ENCODE measurements around the gene STK11.

STK11 gene

GRCh38 chr19:1253514-1254080 is 48.0 kb downstream of the STK11 start:
- H3K4me1 ChIP-seq (ENCODE audit: control insufficient read depth, insufficient read depth, low read length), result peaks cover 5% of the 10 kb centered on the region; the same call in 1 of the 2 replicates
- no peaks in the 10 kb centered on the region for H3K27me3 ChIP-seq (ENCODE audit: control insufficient read depth, insufficient read depth, low read length)
- no peaks in the 10 kb centered on the region for H3K9me3 ChIP-seq (ENCODE audit: control insufficient read depth, insufficient read depth, low read length)
- no CpG with 5 or more reads among the region's 23 CpGs for WGBS (ENCODE audit: insufficient coverage, insufficient read length)
- peaks cover 47% of the 10 kb centered on the region for H3K36me3 ChIP-seq (ENCODE audit: control insufficient read depth, insufficient read depth, low read length)
- no peak overlapping the region for H3K27ac ChIP-seq (ENCODE audit: low read length)
- no peak overlapping the region for H3K4me3 ChIP-seq (ENCODE audit: low read length)
- no peak for DNase-seq (ENCODE audit: low read depth, low spot score)

- no peak for DNase-seq (ENCODE audit: low read depth, low spot score)
- peaks cover 47% of the 10 kb centered on the region for H3K36me3 ChIP-seq (ENCODE audit: control insufficient read depth, insufficient read depth, low read length)
- no peak overlapping the region for H3K27ac ChIP-seq (ENCODE audit: low read length)
- no peak overlapping the region for H3K4me3 ChIP-seq (ENCODE audit: low read length)
- WGBS (ENCODE audit: insufficient coverage, insufficient read length), result no CpG with 5 or more reads among the region's 37 CpGs
- peaks cover 5% of the 10 kb centered on the region; the same call in 1 of the 2 replicates for H3K4me1 ChIP-seq (ENCODE audit: control insufficient read depth, insufficient read depth, low read length)
- H3K27me3 ChIP-seq (ENCODE audit: control insufficient read depth, insufficient read depth, low read length), result no peaks in the 10 kb centered on the region
- no peaks in the 10 kb centered on the region for H3K9me3 ChIP-seq (ENCODE audit: control insufficient read depth, insufficient read depth, low read length)
Observed at GRCh38 chr19:1254081-1254527, 48.5 kb downstream of the STK11 start.

- no peaks in the 10 kb centered on the region for H3K9me3 ChIP-seq (ENCODE audit: control insufficient read depth, insufficient read depth, low read length)
- WGBS (ENCODE audit: insufficient coverage, insufficient read length), result no CpG with 5 or more reads among the region's 20 CpGs
- no peak overlapping the region for H3K27ac ChIP-seq (ENCODE audit: low read length)
- DNase-seq (ENCODE audit: low read depth, low spot score), result no peak
- H3K4me1 ChIP-seq (ENCODE audit: control insufficient read depth, insufficient read depth, low read length), result peaks cover 5% of the 10 kb centered on the region
- H3K36me3 ChIP-seq (ENCODE audit: control insufficient read depth, insufficient read depth, low read length), result peaks cover 47% of the 10 kb centered on the region
- H3K4me3 ChIP-seq (ENCODE audit: low read length), result no peak overlapping the region
- no peaks in the 10 kb centered on the region for H3K27me3 ChIP-seq (ENCODE audit: control insufficient read depth, insufficient read depth, low read length)
Observed at GRCh38 chr19:1254530-1255185, 49.1 kb downstream of the STK11 start.

GRCh38 chr19:1255186-1256161 is 49.9 kb downstream of the STK11 start:
- WGBS (ENCODE audit: insufficient coverage, insufficient read length), result no CpG with 5 or more reads among the region's 52 CpGs
- no peak overlapping the region for H3K4me3 ChIP-seq (ENCODE audit: low read length)
- no peaks in the 10 kb centered on the region for H3K27me3 ChIP-seq (ENCODE audit: control insufficient read depth, insufficient read depth, low read length)
- peaks cover 43% of the 10 kb centered on the region for H3K36me3 ChIP-seq (ENCODE audit: control insufficient read depth, insufficient read depth, low read length)
- no peak for DNase-seq (ENCODE audit: low read depth, low spot score)
- H3K4me1 ChIP-seq (ENCODE audit: control insufficient read depth, insufficient read depth, low read length), result peaks cover 12% of the 10 kb centered on the region
- H3K27ac ChIP-seq (ENCODE audit: low read length), result no peak overlapping the region
- H3K9me3 ChIP-seq (ENCODE audit: control insufficient read depth, insufficient read depth, low read length), result no peaks in the 10 kb centered on the region

- Histone ChIP-seq H3K9me3 (ENCODE audit: control insufficient read depth, insufficient read depth, low read length) (no peaks in the 10 kb centered on the region), H3K4me1 (ENCODE audit: control insufficient read depth, insufficient read depth, low read length) (peaks cover 14% of the 10 kb centered on the region), H3K27me3 (ENCODE audit: control insufficient read depth, insufficient read depth, low read length) (no peaks in the 10 kb centered on the region), H3K27ac (ENCODE audit: low read length) (no peak overlapping the region), H3K36me3 (ENCODE audit: control insufficient read depth, insufficient read depth, low read length) (peaks cover 37% of the 10 kb centered on the region), H3K4me3 (ENCODE audit: low read length) (no peak overlapping the region)
- DNase-seq (ENCODE audit: low read depth, low spot score), result no peak
- WGBS (ENCODE audit: insufficient coverage, insufficient read length), result no CpG with 5 or more reads among the region's 46 CpGs
Observed at GRCh38 chr19:1256646-1257474, 51.3 kb downstream of the STK11 start.

GRCh38 chr19:1257475-1258162 is 52.0 kb downstream of the STK11 start:
- peaks cover 34% of the 10 kb centered on the region for H3K36me3 ChIP-seq (ENCODE audit: control insufficient read depth, insufficient read depth, low read length)

GRCh38 chr19:1258163-1258492 is 52.5 kb downstream of the STK11 start:
- Histone ChIP-seq H3K36me3 (ENCODE audit: control insufficient read depth, insufficient read depth, low read length) (peaks cover 33% of the 10 kb centered on the region), H3K4me1 (ENCODE audit: control insufficient read depth, insufficient read depth, low read length) (peaks cover 17% of the 10 kb centered on the region), H3K27me3 (ENCODE audit: control insufficient read depth, insufficient read depth, low read length) (no peaks in the 10 kb centered on the region), H3K27ac (ENCODE audit: low read length) (no peak overlapping the region), H3K9me3 (ENCODE audit: control insufficient read depth, insufficient read depth, low read length) (no peaks in the 10 kb centered on the region), H3K4me3 (ENCODE audit: low read length) (no peak overlapping the region)
- no CpG with 5 or more reads among the region's 8 CpGs for WGBS (ENCODE audit: insufficient coverage, insufficient read length)
- no peak for DNase-seq (ENCODE audit: low read depth, low spot score)

More at GRCh38 chr19:1257475-1258162, 52.0 kb downstream of the STK11 start:
- no peaks in the 10 kb centered on the region for H3K9me3 ChIP-seq (ENCODE audit: control insufficient read depth, insufficient read depth, low read length)
- no peaks in the 10 kb centered on the region for H3K27me3 ChIP-seq (ENCODE audit: control insufficient read depth, insufficient read depth, low read length)
- no CpG with 5 or more reads among the region's 23 CpGs for WGBS (ENCODE audit: insufficient coverage, insufficient read length)
- DNase-seq (ENCODE audit: low read depth, low spot score), result no peak
- H3K27ac ChIP-seq (ENCODE audit: low read length), result no peak overlapping the region
- H3K4me1 ChIP-seq (ENCODE audit: control insufficient read depth, insufficient read depth, low read length), result peaks cover 16% of the 10 kb centered on the region
- H3K4me3 ChIP-seq (ENCODE audit: low read length), result no peak overlapping the region

- Histone ChIP-seq H3K9me3 (ENCODE audit: control insufficient read depth, insufficient read depth, low read length) (no peaks in the 10 kb centered on the region), H3K36me3 (ENCODE audit: control insufficient read depth, insufficient read depth, low read length) (peaks cover 31% of the 10 kb centered on the region), H3K27ac (ENCODE audit: low read length) (no peak overlapping the region), H3K4me1 (ENCODE audit: control insufficient read depth, insufficient read depth, low read length) (peaks cover 17% of the 10 kb centered on the region), H3K27me3 (ENCODE audit: control insufficient read depth, insufficient read depth, low read length) (no peaks in the 10 kb centered on the region), H3K4me3 (ENCODE audit: low read length) (no peak overlapping the region)
- DNase-seq (ENCODE audit: low read depth, low spot score), result no peak
- no CpG with 5 or more reads among the region's 15 CpGs for WGBS (ENCODE audit: insufficient coverage, insufficient read length)
Observed at GRCh38 chr19:1258707-1259205, 53.2 kb downstream of the STK11 start.

- DNase-seq (ENCODE audit: low read depth, low spot score), result no peak
- no CpG with 5 or more reads among the region's 17 CpGs for WGBS (ENCODE audit: insufficient coverage, insufficient read length)
- peaks cover 17% of the 10 kb centered on the region for H3K4me1 ChIP-seq (ENCODE audit: control insufficient read depth, insufficient read depth, low read length)
- peaks cover 25% of the 10 kb centered on the region for H3K36me3 ChIP-seq (ENCODE audit: control insufficient read depth, insufficient read depth, low read length)
- H3K9me3 ChIP-seq (ENCODE audit: control insufficient read depth, insufficient read depth, low read length), result no peaks in the 10 kb centered on the region
- no peak overlapping the region for H3K27ac ChIP-seq (ENCODE audit: low read length)
- H3K27me3 ChIP-seq (ENCODE audit: control insufficient read depth, insufficient read depth, low read length), result no peaks in the 10 kb centered on the region
- no peak overlapping the region for H3K4me3 ChIP-seq (ENCODE audit: low read length)
Observed at GRCh38 chr19:1259206-1259875, 53.8 kb downstream of the STK11 start.
